HG02588 (cell line): ENCODE data around the gene FLOT1.

Experiments used
- ATAC-seq: cut with Tn5 transposase; IDR thresholded peaks from one replicate; pipeline ENCODE4 v1.9.1; 2021; ENCODE audit warnings: mild to moderate bottlenecking, moderate library complexity; ENCODE audit not compliant: unreplicated experiment

The FLOT1 gene

GRCh38 chr6:30742316-30743098, at the start of gene FLOT1:
Gene FLOT1, minus strand, starts transcription at chr6:30742687. Its CDS starts 498 bp downstream, at chr6:30742189.
- ATAC-seq = peak; percentile 80

GRCh38 chr6:30790724-30791383, 48.4 kb upstream of the FLOT1 start:
- ATAC-seq = no peak

GRCh38 chr6:30789606-30790005, 47.1 kb upstream of the FLOT1 start:
- ATAC-seq = no peak

GRCh38 chr6:30787954-30788353, 45.5 kb upstream of the FLOT1 start:
- ATAC-seq = no peak

- ATAC-seq = no peak
Observed at GRCh38 chr6:30782425-30783014, 40.0 kb upstream of the FLOT1 start.

- ATAC-seq = no peak
Observed at GRCh38 chr6:30781743-30782424, 39.4 kb upstream of the FLOT1 start.

GRCh38 chr6:30781395-30781742, 38.9 kb upstream of the FLOT1 start:
- no peak for ATAC-seq

GRCh38 chr6:30780642-30780920, 38.1 kb upstream of the FLOT1 start:
- ATAC-seq = no peak

- ATAC-seq = no peak
Observed at GRCh38 chr6:30779850-30780641, 37.6 kb upstream of the FLOT1 start.

- no peak for ATAC-seq
Observed at GRCh38 chr6:30778001-30778635, 35.6 kb upstream of the FLOT1 start.

- no peak for ATAC-seq
Observed at GRCh38 chr6:30777155-30777485, 34.6 kb upstream of the FLOT1 start.

- ATAC-seq = no peak
Observed at GRCh38 chr6:30776390-30777154, 34.1 kb upstream of the FLOT1 start.

GRCh38 chr6:30775104-30775503, 32.6 kb upstream of the FLOT1 start:
- ATAC-seq = no peak

GRCh38 chr6:30774701-30775100, 32.2 kb upstream of the FLOT1 start:
- ATAC-seq = no peak

GRCh38 chr6:30770592-30770991, 28.1 kb upstream of the FLOT1 start:
- ATAC-seq = no peak

- ATAC-seq = no peak
Observed at GRCh38 chr6:30769853-30770524, 27.5 kb upstream of the FLOT1 start.

- no peak for ATAC-seq
Observed at GRCh38 chr6:30769088-30769852, 26.8 kb upstream of the FLOT1 start.

GRCh38 chr6:30768634-30769087, 26.2 kb upstream of the FLOT1 start:
- no peak for ATAC-seq

GRCh38 chr6:30767944-30768301, 25.4 kb upstream of the FLOT1 start:
- ATAC-seq = no peak
